T-helper 2 cell treated with Interferon-gamma antibody and Interleukin-4, amounts not matched to agents 5 μg/mL and 100 μg/mL, for 36 hours (primary cell): ENCODE data around the gene IP6K3.

ENCODE experiments used
- DNase-seq: peaks from one replicate; pipeline ENCODE4 v3.0.0; 2021; ENCODE audit warnings: low spot score
- H3K27ac Mint-ChIP-seq: one replicate; pipeline ENCODE4 v1.8.0; 2021; ENCODE audit warnings: mild to moderate bottlenecking, mixed read lengths
- H3K27me3 Mint-ChIP-seq: one replicate; pipeline ENCODE4 v1.8.0; 2021; ENCODE audit warnings: low read depth, mixed read lengths
- H3K36me3 Mint-ChIP-seq: one replicate; pipeline ENCODE4 v1.8.0; 2021; ENCODE audit warnings: low read depth, mixed read lengths
- H3K4me1 Mint-ChIP-seq: one replicate; pipeline ENCODE4 v1.8.0; 2021; ENCODE audit warnings: low read depth, mixed read lengths
- H3K4me3 Mint-ChIP-seq: one replicate; pipeline ENCODE4 v1.8.0; 2022; ENCODE audit warnings: mild to moderate bottlenecking, moderate library complexity, mixed read lengths
- H3K9me3 Mint-ChIP-seq: one replicate; pipeline ENCODE4 v1.8.0; 2021; ENCODE audit warnings: mixed read lengths

Gene IP6K3

GRCh38 chr6:33771146-33772081 lies 24.7 kb upstream of the IP6K3 start:
- Mint-ChIP-seq H3K27me3 (no peaks in the 10 kb centered on the region), H3K36me3 (peaks cover 30% of the 10 kb centered on the region), H3K27ac (no peak overlapping the region), H3K4me3 (no peak overlapping the region), H3K4me1 (peaks cover 8% of the 10 kb centered on the region), H3K9me3 (no peaks in the 10 kb centered on the region)
- DNase-seq: peak; percentile 46

- Mint-ChIP-seq H3K27ac (no peak overlapping the region), H3K4me3 (no peak overlapping the region), H3K4me1 (peaks cover 8% of the 10 kb centered on the region), H3K36me3 (peaks cover 24% of the 10 kb centered on the region), H3K27me3 (no peaks in the 10 kb centered on the region), H3K9me3 (no peaks in the 10 kb centered on the region)
- DNase-seq: no peak
Measured at GRCh38 chr6:33770833-33771145, 24.1 kb upstream of the IP6K3 start.

- H3K27ac Mint-ChIP-seq: no peak overlapping the region
- no peaks in the 10 kb centered on the region for H3K27me3 Mint-ChIP-seq
- H3K4me3 Mint-ChIP-seq: no peak overlapping the region
- H3K4me1 Mint-ChIP-seq: peaks cover 8% of the 10 kb centered on the region
- peaks cover 20% of the 10 kb centered on the region for H3K36me3 Mint-ChIP-seq
- DNase-seq: no peak
- no peaks in the 10 kb centered on the region for H3K9me3 Mint-ChIP-seq
Measured at GRCh38 chr6:33770124-33770832, 23.6 kb upstream of the IP6K3 start.

- DNase-seq: no peak
- Mint-ChIP-seq H3K9me3 (no peaks in the 10 kb centered on the region), H3K4me1 (peaks cover 8% of the 10 kb centered on the region), H3K27ac (no peak overlapping the region), H3K36me3 (peaks cover 11% of the 10 kb centered on the region), H3K4me3 (no peak overlapping the region), H3K27me3 (no peaks in the 10 kb centered on the region)
Measured at GRCh38 chr6:33769248-33769821, 22.6 kb upstream of the IP6K3 start.

- DNase-seq: peak; percentile 57
- Mint-ChIP-seq H3K36me3 (peaks cover 11% of the 10 kb centered on the region), H3K9me3 (no peaks in the 10 kb centered on the region), H3K4me3 (no peak overlapping the region), H3K4me1 (peaks cover 8% of the 10 kb centered on the region), H3K27me3 (no peaks in the 10 kb centered on the region), H3K27ac (no peak overlapping the region)
Measured at GRCh38 chr6:33768644-33769120, 22.0 kb upstream of the IP6K3 start.

GRCh38 chr6:33766921-33767907 lies 20.5 kb upstream of the IP6K3 start:
- DNase-seq: no peak
- Mint-ChIP-seq H3K36me3 (peaks cover 5% of the 10 kb centered on the region), H3K4me3 (no peak overlapping the region), H3K27me3 (no peaks in the 10 kb centered on the region), H3K4me1 (peaks cover 8% of the 10 kb centered on the region), H3K9me3 (no peaks in the 10 kb centered on the region), H3K27ac (no peak overlapping the region)

- Mint-ChIP-seq H3K9me3 (no peaks in the 10 kb centered on the region), H3K27ac (no peak overlapping the region), H3K27me3 (no peaks in the 10 kb centered on the region), H3K36me3 (no peaks in the 10 kb centered on the region), H3K4me1 (peaks cover 4% of the 10 kb centered on the region), H3K4me3 (no peak overlapping the region)
- no peak for DNase-seq
Measured at GRCh38 chr6:33765368-33765767, 18.7 kb upstream of the IP6K3 start.

- no peaks in the 10 kb centered on the region for H3K9me3 Mint-ChIP-seq
- no peaks in the 10 kb centered on the region for H3K36me3 Mint-ChIP-seq
- no peak overlapping the region for H3K27ac Mint-ChIP-seq
- DNase-seq: no peak
- H3K4me3 Mint-ChIP-seq: no peak overlapping the region
- H3K27me3 Mint-ChIP-seq: no peaks in the 10 kb centered on the region
- peaks cover 4% of the 10 kb centered on the region for H3K4me1 Mint-ChIP-seq
Measured at GRCh38 chr6:33764036-33764435, 17.3 kb upstream of the IP6K3 start.

- Mint-ChIP-seq H3K4me3 (no peak overlapping the region), H3K27ac (no peak overlapping the region), H3K27me3 (no peaks in the 10 kb centered on the region), H3K9me3 (no peaks in the 10 kb centered on the region), H3K36me3 (no peaks in the 10 kb centered on the region), H3K4me1 (peaks cover 1% of the 10 kb centered on the region)
- no peak for DNase-seq
Measured at GRCh38 chr6:33763483-33763882, 16.8 kb upstream of the IP6K3 start.

GRCh38 chr6:33762713-33763112 lies 16.0 kb upstream of the IP6K3 start:
- H3K27me3 Mint-ChIP-seq: no peaks in the 10 kb centered on the region
- no peak for DNase-seq
- no peaks in the 10 kb centered on the region for H3K9me3 Mint-ChIP-seq
- H3K4me3 Mint-ChIP-seq: no peak overlapping the region
- no peaks in the 10 kb centered on the region for H3K4me1 Mint-ChIP-seq
- no peak overlapping the region for H3K27ac Mint-ChIP-seq
- no peaks in the 10 kb centered on the region for H3K36me3 Mint-ChIP-seq

- Mint-ChIP-seq H3K4me3 (no peak overlapping the region), H3K27me3 (no peaks in the 10 kb centered on the region), H3K9me3 (no peaks in the 10 kb centered on the region), H3K36me3 (no peaks in the 10 kb centered on the region), H3K27ac (no peak overlapping the region), H3K4me1 (no peaks in the 10 kb centered on the region)
- no peak for DNase-seq
Measured at GRCh38 chr6:33761922-33762629, 15.4 kb upstream of the IP6K3 start.

- H3K36me3 Mint-ChIP-seq: no peaks in the 10 kb centered on the region
- no peaks in the 10 kb centered on the region for H3K27me3 Mint-ChIP-seq
Measured at GRCh38 chr6:33761581-33761921, 14.8 kb upstream of the IP6K3 start.

More at GRCh38 chr6:33761581-33761921, 14.8 kb upstream of the IP6K3 start:
- no peaks in the 10 kb centered on the region for H3K9me3 Mint-ChIP-seq
- H3K27ac Mint-ChIP-seq: no peak overlapping the region
- H3K4me1 Mint-ChIP-seq: no peaks in the 10 kb centered on the region
- no peak for DNase-seq
- no peak overlapping the region for H3K4me3 Mint-ChIP-seq
